ENCODE data around the gene TATDN2.
"Not testable (repeated sequence)": the region's sequence is repeated elsewhere in the genome, so short reads cannot be mapped to it uniquely, and the experiment has no call there.

TATDN2 gene

GRCh38 chr3:10292505-10293419 lies 44.5 kb downstream of the TATDN2 start, which contains the start of gene GHRL:
TSS of gene GHRL (minus strand) at chr3:10292947. CDS start at chr3:10290180, 2,767 bp downstream.
- DNase-seq (ENCODE audit: low read depth), result no peak

- DNase-seq (ENCODE audit: low read depth), result no peak
Observed at GRCh38 chr3:10294030-10294586, 45.8 kb downstream of the TATDN2 start.

- DNase-seq (ENCODE audit: low read depth), result not testable (repeated sequence)
Observed at GRCh38 chr3:10298064-10298463, 49.8 kb downstream of the TATDN2 start.

- no peak for DNase-seq (ENCODE audit: low read depth)
Observed at GRCh38 chr3:10299175-10299574, 50.9 kb downstream of the TATDN2 start.

DNA sequence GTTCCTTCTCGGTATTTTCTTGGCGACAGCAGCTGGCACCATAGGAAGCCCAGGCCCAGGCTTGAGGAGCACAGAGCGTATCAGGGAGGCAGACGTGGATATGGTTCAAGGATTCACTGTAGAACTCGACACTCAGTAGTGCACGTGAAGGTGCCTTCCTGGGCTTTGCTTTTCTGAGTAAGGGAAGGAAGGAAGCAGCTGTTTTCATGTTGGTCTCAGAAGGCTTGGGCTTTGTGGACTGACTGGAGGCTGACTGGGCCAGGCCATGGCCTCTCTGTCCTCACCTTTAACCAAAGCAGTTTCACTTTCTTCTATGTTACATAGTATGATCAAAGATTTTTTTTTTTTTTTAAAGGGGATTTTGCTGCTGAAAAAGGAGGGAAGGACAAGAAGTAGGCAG lies 51.4 kb downstream of the TATDN2 start:
- DNase-seq (ENCODE audit: low read depth), result no peak

DNA sequence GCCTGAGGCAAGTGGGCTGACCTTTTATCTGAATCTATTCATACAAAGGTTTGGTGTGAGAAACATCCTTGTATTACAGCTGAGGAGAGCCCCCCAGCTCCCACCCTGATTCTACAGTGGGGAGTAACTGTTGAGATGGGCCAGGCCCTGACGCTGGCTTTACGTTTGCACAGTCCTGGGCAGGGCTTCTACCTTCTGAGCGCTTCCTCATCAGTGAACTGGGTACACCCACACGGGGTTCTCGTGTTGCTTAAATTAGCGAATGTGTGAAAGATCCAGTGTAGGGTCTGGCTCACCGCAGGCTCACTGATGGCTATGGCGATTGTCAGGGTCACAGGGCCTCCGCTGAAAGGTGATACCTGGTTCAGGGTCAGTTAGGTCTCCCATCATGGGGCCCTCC lies 51.8 kb downstream of the TATDN2 start:
- DNase-seq (ENCODE audit: low read depth), result no peak

- no peak for DNase-seq (ENCODE audit: low read depth)
Observed at GRCh38 chr3:10303105-10303504, 54.8 kb downstream of the TATDN2 start.

DNA sequence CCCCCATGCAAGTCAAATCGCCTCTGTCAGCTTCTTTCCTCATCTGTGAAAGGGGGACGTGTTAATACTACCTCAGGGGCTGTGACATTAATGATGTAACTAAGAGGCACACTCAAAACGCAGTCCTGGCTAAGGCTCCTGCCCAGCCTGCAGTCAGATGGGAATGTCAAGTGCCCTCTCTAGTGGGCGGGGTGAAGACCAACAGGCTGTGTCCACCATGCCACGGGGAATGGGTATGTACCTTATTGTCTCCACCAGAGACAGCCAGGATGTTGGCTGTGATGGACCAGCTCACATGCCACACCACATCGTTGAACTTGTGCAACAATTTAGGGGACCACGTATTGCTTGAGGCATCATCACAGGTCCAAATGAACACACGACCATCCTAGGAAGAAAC lies 55.5 kb downstream of the TATDN2 start:
- no peak for DNase-seq (ENCODE audit: low read depth)

- no peak for DNase-seq (ENCODE audit: low read depth)
Observed at GRCh38 chr3:10304905-10305304, 56.6 kb downstream of the TATDN2 start.

GRCh38 chr3:10305331-10305902 lies 57.2 kb downstream of the TATDN2 start:
- DNase-seq (ENCODE audit: low read depth), result no peak

DNA sequence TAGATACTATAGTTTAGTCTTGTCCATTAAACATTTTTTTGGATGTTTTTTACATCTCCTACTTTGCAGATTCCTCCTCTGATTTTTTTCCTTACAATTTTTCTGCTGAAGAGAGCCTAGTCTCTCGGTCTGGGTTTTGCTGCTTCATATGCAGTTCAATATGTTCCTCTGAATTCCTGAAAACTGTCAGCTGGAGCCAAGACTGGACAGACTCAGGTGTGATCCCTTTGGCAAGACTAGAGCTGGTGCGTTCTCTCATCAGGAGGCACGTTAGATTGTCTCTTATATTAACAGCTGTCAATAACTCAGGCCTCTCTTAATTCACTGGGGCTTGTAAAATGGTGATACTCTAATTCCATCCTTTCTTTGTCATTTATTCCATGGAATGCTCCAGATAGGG lies 57.9 kb downstream of the TATDN2 start:
- DNase-seq (ENCODE audit: low read depth), result no peak

- DNase-seq (ENCODE audit: low read depth), result no peak
Observed at GRCh38 chr3:10308678-10309077, 60.4 kb downstream of the TATDN2 start.

DNA sequence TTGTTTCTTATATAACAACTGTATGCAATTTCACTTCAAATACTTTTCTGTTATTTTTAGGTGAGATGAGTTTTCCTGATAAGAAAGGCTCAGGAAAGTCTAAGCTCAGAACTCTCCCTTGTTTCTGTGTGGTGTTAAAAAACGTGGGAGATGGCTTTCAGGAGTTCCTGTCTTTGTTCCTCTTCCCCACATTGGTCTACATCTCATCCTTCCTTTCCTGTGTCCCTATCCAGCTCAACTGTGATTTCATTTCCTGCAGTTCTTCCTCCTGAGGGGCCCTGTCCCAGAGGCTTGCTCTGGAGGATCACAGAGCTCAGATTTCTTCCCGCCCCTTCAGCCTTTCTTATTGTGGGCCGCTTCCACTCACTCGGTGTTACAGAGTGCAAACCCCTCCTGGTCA lies 61.5 kb downstream of the TATDN2 start:
- no peak for DNase-seq (ENCODE audit: low read depth)

DNA sequence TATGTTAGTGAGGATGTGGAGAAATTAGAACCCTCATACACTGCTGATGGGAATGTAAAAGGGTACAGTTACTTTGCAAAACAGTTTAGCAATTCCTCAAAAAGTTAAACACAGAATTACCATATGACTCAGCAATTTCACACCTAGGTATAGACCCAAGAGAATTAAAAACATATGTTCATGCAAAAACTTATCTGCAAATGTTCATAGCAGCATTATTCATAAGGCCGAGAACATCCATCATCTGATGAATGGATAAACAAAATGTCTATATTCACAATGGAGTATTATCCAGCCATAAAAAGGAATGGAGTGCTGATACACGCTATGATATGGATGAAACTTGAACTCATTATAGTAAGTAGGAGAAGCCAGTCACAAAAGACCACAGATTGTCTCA lies 62.3 kb downstream of the TATDN2 start:
- DNase-seq (ENCODE audit: low read depth), result no peak

DNA sequence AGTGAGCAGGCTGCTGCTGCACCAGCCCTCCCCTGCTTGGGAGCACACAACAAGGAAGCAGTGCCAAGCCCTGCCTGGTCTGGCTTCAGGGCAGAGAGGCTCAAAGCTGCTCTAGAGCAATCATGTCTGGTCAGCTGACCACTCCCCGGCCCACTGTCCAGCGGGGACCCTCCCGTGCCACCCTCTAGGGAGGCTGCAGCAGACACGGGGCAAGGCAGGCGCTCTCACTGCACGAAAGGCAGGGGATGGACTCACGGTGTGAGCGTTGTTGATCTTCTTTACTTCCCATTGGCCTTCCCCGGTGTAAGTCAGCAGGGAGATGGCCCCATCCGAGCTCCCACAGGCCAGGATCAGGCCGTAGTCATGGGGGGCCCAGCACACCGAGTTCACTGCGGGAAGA lies 63.5 kb downstream of the TATDN2 start:
- no peak for DNase-seq (ENCODE audit: low read depth)

- DNase-seq (ENCODE audit: low read depth), result no peak
Observed at GRCh38 chr3:10312391-10312790, 64.1 kb downstream of the TATDN2 start.

GRCh38 chr3:10312861-10313260 lies 64.6 kb downstream of the TATDN2 start:
- no peak for DNase-seq (ENCODE audit: low read depth)

GRCh38 chr3:10315101-10315500 lies 66.8 kb downstream of the TATDN2 start:
- no peak for DNase-seq (ENCODE audit: low read depth)

- DNase-seq (ENCODE audit: low read depth), result no peak
Observed at GRCh38 chr3:10315771-10316344, 67.6 kb downstream of the TATDN2 start.

DNA sequence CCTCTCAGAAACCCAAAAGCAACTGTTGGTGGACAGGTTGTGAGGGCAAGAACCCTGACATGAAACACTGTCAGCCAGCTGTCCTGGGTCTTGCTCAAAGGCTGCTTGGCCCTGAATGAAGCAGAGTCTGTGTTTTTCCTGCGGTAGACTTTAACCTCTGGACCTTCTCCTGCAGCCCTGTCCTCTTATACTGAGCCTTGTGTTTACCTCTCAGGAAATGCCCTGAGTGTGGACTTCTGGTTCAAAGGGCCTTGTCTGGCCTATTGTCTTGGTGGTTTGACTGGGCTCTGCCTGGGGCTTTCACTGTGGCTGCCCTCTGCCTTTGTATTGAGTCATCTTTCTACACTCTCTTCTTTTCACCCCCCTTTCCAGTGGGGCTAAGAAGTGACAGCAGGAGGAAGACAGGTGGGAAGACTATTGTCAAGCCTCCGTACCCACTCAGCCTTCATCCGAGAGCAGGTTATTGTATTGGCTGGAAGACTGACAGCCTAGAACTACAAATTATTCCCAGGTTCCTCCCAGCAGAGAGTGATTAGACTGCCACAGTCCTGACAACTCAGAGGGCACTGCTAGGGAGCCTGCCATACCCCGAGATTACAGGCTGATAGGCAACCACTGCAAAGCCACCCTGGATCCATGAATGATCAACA lies 69.2 kb downstream of the TATDN2 start:
- no peak for DNase-seq (ENCODE audit: low read depth)

DNA sequence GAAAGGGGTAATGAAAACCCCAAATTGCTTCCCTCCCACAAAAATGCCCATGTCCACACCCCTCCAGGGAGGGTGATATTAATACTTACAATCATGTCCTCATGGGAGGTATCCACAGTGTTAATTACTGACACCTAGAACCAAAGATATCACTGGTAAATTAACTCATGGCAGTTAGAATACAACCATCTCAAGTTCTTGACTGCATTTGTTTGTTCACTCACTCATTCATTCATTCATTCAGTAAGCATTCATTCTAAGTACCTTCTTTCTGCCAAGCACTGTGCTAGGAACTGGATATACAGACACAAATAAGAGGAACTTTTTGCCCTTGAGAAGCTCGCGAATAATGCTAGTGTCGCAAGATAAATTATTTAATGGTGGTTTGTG lies 69.7 kb downstream of the TATDN2 start:
- DNase-seq (ENCODE audit: low read depth), result no peak

GRCh38 chr3:10319251-10319650 lies 71.0 kb downstream of the TATDN2 start:
- DNase-seq (ENCODE audit: low read depth), result no peak

Data from stromal cell of bone marrow (primary cell).